Mesendoderm (in vitro differentiated cells): Measurements from ENCODE around the gene FXYD7.

Experiments
- DNase-seq: peaks from one replicate; pipeline ENCODE4 v3.0.0; 2013
- H2AK5ac ChIP-seq: 2 replicates; pipeline ENCODE4 v1.6.1; 2013; ENCODE audit warnings: low read length, inconsistent platforms
- H2BK120ac ChIP-seq: 2 replicates; pipeline ENCODE4 v1.6.1; 2013; ENCODE audit warnings: low read depth, mild to moderate bottlenecking, low read length, moderate library complexity, mixed read lengths
- H2BK15ac ChIP-seq: replicated peaks from 2 replicates; pipeline ENCODE4 v1.6.1; 2013; ENCODE audit warnings: low read depth, mild to moderate bottlenecking, moderate library complexity
- H2BK5ac ChIP-seq: 2 replicates; pipeline ENCODE4 v1.6.1; 2013; ENCODE audit warnings: low read length, inconsistent platforms
- H3K18ac ChIP-seq: 2 replicates; pipeline ENCODE4 v1.6.1; 2013; ENCODE audit warnings: mild to moderate bottlenecking, low read length, mixed read lengths
- H3K23ac ChIP-seq: one replicate; pipeline ENCODE4 v1.6.1; 2013; ENCODE audit warnings: low read length
- H3K27ac ChIP-seq: 2 replicates; pipeline ENCODE4 v1.5.1; 2013; ENCODE audit warnings: low read depth, mild to moderate bottlenecking, inconsistent platforms, low read length, moderate library complexity
- H3K27me3 ChIP-seq: 2 replicates; pipeline ENCODE4 v1.6.1; 2013; ENCODE audit warnings: low read length, control low read depth, mild to moderate bottlenecking, inconsistent platforms; ENCODE audit not compliant: insufficient read depth, poor library complexity
- H3K36me3 ChIP-seq: 2 replicates; pipeline ENCODE4 v1.6.1; 2013; ENCODE audit warnings: low read length, inconsistent platforms; ENCODE audit not compliant: control insufficient read depth, insufficient read depth
- H3K4ac ChIP-seq: one replicate; pipeline ENCODE4 v1.6.1; 2013; ENCODE audit warnings: low read depth, mild to moderate bottlenecking, low read length, moderate library complexity
- H3K4me1 ChIP-seq: 2 replicates; pipeline ENCODE4 v1.6.1; 2013; ENCODE audit warnings: low read depth, low read length, inconsistent platforms; ENCODE audit not compliant: control insufficient read depth
- H3K4me2 ChIP-seq: 2 replicates; pipeline ENCODE4 v1.6.1; 2013; ENCODE audit warnings: low read length
- H3K4me3 ChIP-seq: 2 replicates; pipeline ENCODE4 v1.5.1; 2013; ENCODE audit warnings: mild to moderate bottlenecking, low read length
- H3K56ac ChIP-seq: one replicate; pipeline ENCODE4 v1.6.1; 2013; ENCODE audit warnings: low read length
- H3K79me1 ChIP-seq: 2 replicates; pipeline ENCODE4 v1.6.1; 2013; ENCODE audit warnings: low read length, inconsistent platforms
- H3K79me2 ChIP-seq: 2 replicates; pipeline ENCODE4 v1.6.1; 2013; ENCODE audit warnings: mild to moderate bottlenecking, low read length; ENCODE audit not compliant: control insufficient read depth, insufficient read depth
- H3K9ac ChIP-seq: 2 replicates; pipeline ENCODE4 v1.6.1; 2013; ENCODE audit warnings: low read length, inconsistent platforms
- H4K5ac ChIP-seq: one replicate; pipeline ENCODE4 v1.6.1; 2013; ENCODE audit warnings: low read length
- H4K8ac ChIP-seq: one replicate; pipeline ENCODE4 v1.6.1; 2013; ENCODE audit warnings: low read depth, mild to moderate bottlenecking, control low read depth, low read length, moderate library complexity
- WGBS: extraction: QIAGEN DNeasy Blood & Tissue Kit; methylation state at CpG from one replicate; pipeline ENCODE4 v1.1.7; 2013; ENCODE audit warnings: low lambda C conversion rate, missing lambda C conversion rate; ENCODE audit not compliant: insufficient coverage; ENCODE audit errors: extremely low coverage; 5-methylcytosine and 5-hydroxymethylcytosine counted together

Gene FXYD7

DNA sequence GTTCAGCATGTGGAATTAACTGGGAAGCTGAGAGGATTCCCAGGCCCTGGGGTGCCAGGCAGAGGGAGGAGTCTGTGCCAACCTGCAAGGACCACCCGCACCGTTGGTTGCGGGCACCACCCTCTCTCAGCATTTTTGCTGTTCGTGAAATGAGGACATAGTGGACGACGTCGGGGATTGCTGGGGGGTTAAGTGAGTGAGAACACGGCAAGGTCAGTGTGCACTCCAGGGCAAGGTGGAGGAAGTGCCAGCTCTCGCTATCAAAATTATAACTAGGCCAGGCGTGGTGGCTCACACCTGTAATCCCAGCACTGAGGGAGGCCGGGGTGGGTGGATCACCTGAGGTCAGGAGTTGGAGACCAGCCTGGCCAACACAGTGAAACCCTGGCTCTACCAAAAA is 25.3 kb upstream of the FXYD7 start:
- H3K18ac ChIP-seq = no peak overlapping the region

DNA sequence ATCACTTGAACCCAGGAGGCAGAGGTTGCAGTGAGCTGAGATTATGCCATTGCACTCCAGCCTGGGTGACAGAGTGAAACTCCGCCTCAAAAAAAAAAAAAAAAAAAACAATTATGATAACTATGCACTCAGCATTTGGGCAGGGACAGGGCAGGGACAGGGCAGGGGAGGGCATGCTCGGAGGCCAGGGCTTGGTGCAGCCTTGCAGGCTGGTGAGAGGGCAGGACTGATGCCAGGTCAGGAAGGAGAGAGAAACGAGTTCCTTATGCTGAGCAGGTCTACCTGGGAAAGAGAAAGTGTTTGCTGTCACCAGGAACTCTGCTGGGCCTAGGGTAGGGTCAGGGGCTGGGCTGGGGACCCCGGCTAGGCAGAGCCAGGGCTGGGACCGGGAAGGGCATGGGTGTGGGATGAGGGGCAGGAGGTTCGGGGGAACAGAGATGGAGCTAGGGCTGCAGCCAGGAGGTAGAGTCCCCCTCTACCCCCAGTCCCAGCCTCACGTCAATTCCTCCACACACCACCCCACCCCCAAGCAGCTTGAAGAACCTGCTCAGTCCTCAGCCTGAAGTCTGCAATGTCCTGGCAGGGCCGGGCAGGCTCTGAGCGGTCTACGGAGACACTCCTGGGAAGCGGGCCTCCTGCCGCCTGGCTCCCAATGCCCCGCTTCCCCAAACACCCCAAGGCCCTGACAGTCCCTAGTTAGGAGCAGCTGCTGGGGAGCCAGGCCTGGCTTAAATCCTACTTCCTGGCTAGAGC is 24.6 kb upstream of the FXYD7 start:
- DNase-seq = no peak
- H2BK120ac ChIP-seq = no peak overlapping the region

More for the DNA sequence above, 25.3 kb upstream of the FXYD7 start:
- Histone ChIP-seq H3K23ac (no peak overlapping the region), H3K56ac (no peak overlapping the region), H2AK5ac (no peak overlapping the region), H2BK5ac (no peak overlapping the region), H4K5ac (no peak overlapping the region), H2BK120ac (no peak overlapping the region), H3K27me3 (no peaks in the 10 kb centered on the region), H3K79me1 (no peaks in the 10 kb centered on the region), H3K79me2 (no peaks in the 10 kb centered on the region), H3K9ac (no peak overlapping the region), H2BK15ac (no peak overlapping the region), H4K8ac (no peak overlapping the region), H3K4me1 (peaks cover 2% of the 10 kb centered on the region), H3K4me2 (no peak overlapping the region), H3K4me3 (no peak overlapping the region), H3K27ac (no peak overlapping the region), H3K36me3 (no peaks in the 10 kb centered on the region), H3K4ac (no peak overlapping the region)
- no peak for DNase-seq
- no CpG with 5 or more reads among the region's 11 CpGs for WGBS

DNA sequence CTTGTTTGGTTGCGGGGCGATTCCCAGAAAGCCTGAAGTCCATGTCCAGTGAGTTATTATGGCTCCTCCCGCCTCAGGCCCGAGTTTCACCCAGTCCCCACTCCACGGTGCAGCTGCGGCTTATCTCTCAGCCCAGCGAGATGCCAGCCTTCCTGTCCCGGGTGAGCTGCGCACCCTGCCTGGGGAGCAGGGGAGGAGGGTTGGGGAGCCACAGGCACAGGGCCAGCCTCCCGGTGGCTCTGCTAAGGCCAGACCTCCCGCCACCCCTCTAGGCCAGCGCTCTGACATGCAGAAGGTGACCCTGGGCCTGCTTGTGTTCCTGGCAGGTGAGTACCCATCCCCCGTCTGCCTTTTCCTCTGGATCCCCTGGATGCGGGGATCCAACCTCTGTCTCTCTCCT is 24.0 kb upstream of the FXYD7 start:
- no CpG with 5 or more reads among the region's 14 CpGs for WGBS
- H2BK5ac ChIP-seq = no peak overlapping the region
- peak overlapping the region; percentile 49 for H3K56ac ChIP-seq
- H3K9ac ChIP-seq = no peak overlapping the region
- H3K4me2 ChIP-seq = no peak overlapping the region
- no peaks in the 10 kb centered on the region for H3K27me3 ChIP-seq
- no peak overlapping the region for H2BK15ac ChIP-seq
- no peak overlapping the region for H2BK120ac ChIP-seq
- H3K79me2 ChIP-seq = no peaks in the 10 kb centered on the region
- H3K18ac ChIP-seq = no peak overlapping the region
- H3K36me3 ChIP-seq = no peaks in the 10 kb centered on the region
- no peak overlapping the region for H3K27ac ChIP-seq
- no peak overlapping the region for H3K23ac ChIP-seq
- no peak for DNase-seq
- no peak overlapping the region for H3K4ac ChIP-seq
- no peaks in the 10 kb centered on the region for H3K79me1 ChIP-seq
- no peak overlapping the region for H4K8ac ChIP-seq
- H2AK5ac ChIP-seq = no peak overlapping the region
- peaks cover 5% of the 10 kb centered on the region for H3K4me1 ChIP-seq
- no peak overlapping the region for H4K5ac ChIP-seq
- H3K4me3 ChIP-seq = no peak overlapping the region

More for the DNA sequence above, 24.6 kb upstream of the FXYD7 start:
- no peaks in the 10 kb centered on the region for H3K27me3 ChIP-seq
- H3K18ac ChIP-seq = no peak overlapping the region
- no peak overlapping the region for H3K4ac ChIP-seq
- H3K4me2 ChIP-seq = no peak overlapping the region
- no peak overlapping the region for H2AK5ac ChIP-seq
- H3K4me1 ChIP-seq = peaks cover 5% of the 10 kb centered on the region
- H2BK5ac ChIP-seq = no peak overlapping the region
- no peak overlapping the region for H4K5ac ChIP-seq
- no peak overlapping the region for H3K27ac ChIP-seq
- H3K36me3 ChIP-seq = no peaks in the 10 kb centered on the region
- H4K8ac ChIP-seq = no peak overlapping the region
- no peak overlapping the region for H3K56ac ChIP-seq
- no peaks in the 10 kb centered on the region for H3K79me1 ChIP-seq
- H3K79me2 ChIP-seq = no peaks in the 10 kb centered on the region
- no peak overlapping the region for H3K4me3 ChIP-seq
- no CpG with 5 or more reads among the region's 13 CpGs for WGBS
- no peak overlapping the region for H3K23ac ChIP-seq
- no peak overlapping the region for H3K9ac ChIP-seq
- H2BK15ac ChIP-seq = no peak overlapping the region

DNA sequence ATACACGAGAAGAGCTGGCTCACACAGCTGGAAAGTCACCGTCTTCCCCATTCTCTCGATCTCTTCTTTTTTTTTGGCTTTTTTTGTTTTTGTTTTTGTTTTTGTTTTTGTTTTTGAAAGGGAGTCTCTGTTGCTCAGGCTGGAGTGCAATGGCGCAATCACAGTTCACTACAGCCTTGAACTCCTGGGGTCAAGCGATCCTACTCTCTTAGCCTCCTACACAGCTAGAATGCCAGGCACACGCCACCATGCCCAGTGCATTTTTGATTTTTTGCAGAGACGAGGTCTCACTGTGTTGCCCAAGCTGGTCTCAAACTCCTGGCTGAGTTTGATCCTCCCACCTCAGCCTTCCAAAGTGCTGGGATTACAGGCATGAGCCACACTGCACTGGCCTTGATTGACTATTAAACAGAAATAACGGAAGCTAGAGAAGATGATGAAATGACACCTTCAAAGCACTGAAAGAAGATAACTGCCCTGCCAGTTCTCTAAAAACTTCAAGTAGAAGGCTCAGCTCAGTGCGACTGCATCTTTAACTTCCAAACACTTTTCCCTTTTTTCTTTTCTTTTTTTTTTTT is 23.4 kb upstream of the FXYD7 start:
- no peak overlapping the region for H3K23ac ChIP-seq
- H2AK5ac ChIP-seq = no peak overlapping the region
- WGBS = no CpG with 5 or more reads among the region's 9 CpGs
- no peak overlapping the region for H3K4me3 ChIP-seq
- no peak overlapping the region for H3K56ac ChIP-seq
- H3K36me3 ChIP-seq = no peaks in the 10 kb centered on the region
- H3K79me1 ChIP-seq = no peaks in the 10 kb centered on the region
- no peak overlapping the region for H3K4me2 ChIP-seq
- no peak overlapping the region for H2BK15ac ChIP-seq
- peaks cover 5% of the 10 kb centered on the region for H3K4me1 ChIP-seq
- no peak overlapping the region for H3K27ac ChIP-seq
- no peak for DNase-seq
- H3K27me3 ChIP-seq = no peaks in the 10 kb centered on the region
- H2BK5ac ChIP-seq = no peak overlapping the region
- no peak overlapping the region for H2BK120ac ChIP-seq
- no peak overlapping the region for H4K8ac ChIP-seq
- no peak overlapping the region for H3K9ac ChIP-seq
- no peaks in the 10 kb centered on the region for H3K79me2 ChIP-seq
- H3K4ac ChIP-seq = no peak overlapping the region
- H3K18ac ChIP-seq = no peak overlapping the region
- no peak overlapping the region for H4K5ac ChIP-seq

DNA sequence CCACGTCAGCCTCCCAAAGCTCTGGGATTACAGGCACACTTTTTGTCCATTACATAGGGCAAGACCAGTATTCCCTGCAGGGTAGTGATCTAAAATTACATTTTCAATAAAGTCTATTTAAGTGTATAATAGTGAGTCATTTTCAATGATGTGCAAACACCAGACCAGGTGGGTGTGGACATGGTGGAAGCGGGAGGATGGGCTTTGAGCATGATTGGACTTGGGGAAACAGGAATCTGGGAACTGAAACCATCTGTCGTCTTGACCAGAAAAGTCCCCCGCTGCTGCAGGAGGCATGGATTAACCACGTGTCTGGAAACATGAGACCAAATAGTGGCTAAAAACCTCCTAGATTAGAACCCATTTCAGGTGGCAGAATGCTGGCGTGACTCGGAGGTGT is 22.6 kb upstream of the FXYD7 start:
- Histone ChIP-seq H4K5ac (no peak overlapping the region), H3K36me3 (no peaks in the 10 kb centered on the region), H3K9ac (no peak overlapping the region), H3K79me1 (no peaks in the 10 kb centered on the region), H3K23ac (no peak overlapping the region), H3K27me3 (no peaks in the 10 kb centered on the region), H2AK5ac (no peak overlapping the region), H3K4ac (no peak overlapping the region), H2BK5ac (no peak overlapping the region), H2BK15ac (no peak overlapping the region), H4K8ac (no peak overlapping the region), H3K4me3 (no peak overlapping the region), H3K4me2 (no peak overlapping the region), H3K27ac (no peak overlapping the region), H2BK120ac (no peak overlapping the region), H3K79me2 (no peaks in the 10 kb centered on the region), H3K4me1 (peaks cover 3% of the 10 kb centered on the region), H3K56ac (no peak overlapping the region), H3K18ac (no peak overlapping the region)
- no peak for DNase-seq
- WGBS = no CpG with 5 or more reads among the region's 7 CpGs
